Measurements from ENCODE around the gene DDX1.

The DDX1 gene

GRCh38 chr2:15668611-15669305, 77.1 kb downstream of the DDX1 start:
- H3K27me3 Mint-ChIP-seq: peaks cover 4% of the 10 kb centered on the region
- no peaks in the 10 kb centered on the region for H3K4me1 Mint-ChIP-seq (ENCODE audit: low read depth)
- no peak overlapping the region for H3K4me3 Mint-ChIP-seq
- no peak overlapping the region for H3K27ac Mint-ChIP-seq
- H3K36me3 Mint-ChIP-seq: no peaks in the 10 kb centered on the region
- peaks cover 3% of the 10 kb centered on the region for H3K9me3 Mint-ChIP-seq (ENCODE audit: low read depth)

- no peaks in the 10 kb centered on the region for H3K9me3 Mint-ChIP-seq (ENCODE audit: low read depth)
- H3K27me3 Mint-ChIP-seq: peaks cover 3% of the 10 kb centered on the region
- no peaks in the 10 kb centered on the region for H3K36me3 Mint-ChIP-seq
- no peaks in the 10 kb centered on the region for H3K4me1 Mint-ChIP-seq (ENCODE audit: low read depth)
- no peak overlapping the region for H3K4me3 Mint-ChIP-seq
- H3K27ac Mint-ChIP-seq: no peak overlapping the region
Observed at GRCh38 chr2:15669375-15669910, 77.8 kb downstream of the DDX1 start.

GRCh38 chr2:15670469-15670868, 78.8 kb downstream of the DDX1 start:
- H3K27me3 Mint-ChIP-seq: peaks cover 5% of the 10 kb centered on the region
- H3K4me3 Mint-ChIP-seq: no peak overlapping the region
- no peaks in the 10 kb centered on the region for H3K4me1 Mint-ChIP-seq (ENCODE audit: low read depth)
- H3K36me3 Mint-ChIP-seq: no peaks in the 10 kb centered on the region
- no peak overlapping the region for H3K27ac Mint-ChIP-seq
- H3K9me3 Mint-ChIP-seq (ENCODE audit: low read depth): no peaks in the 10 kb centered on the region

GRCh38 chr2:15670981-15671380, 79.3 kb downstream of the DDX1 start:
- H3K4me3 Mint-ChIP-seq: no peak overlapping the region
- no peaks in the 10 kb centered on the region for H3K4me1 Mint-ChIP-seq (ENCODE audit: low read depth)
- no peaks in the 10 kb centered on the region for H3K9me3 Mint-ChIP-seq (ENCODE audit: low read depth)
- H3K36me3 Mint-ChIP-seq: no peaks in the 10 kb centered on the region
- no peak overlapping the region for H3K27ac Mint-ChIP-seq
- peaks cover 5% of the 10 kb centered on the region for H3K27me3 Mint-ChIP-seq

GRCh38 chr2:15671409-15671808, 79.7 kb downstream of the DDX1 start:
- Mint-ChIP-seq H3K4me3 (no peak overlapping the region), H3K36me3 (no peaks in the 10 kb centered on the region), H3K27me3 (peaks cover 5% of the 10 kb centered on the region), H3K4me1 (ENCODE audit: low read depth) (no peaks in the 10 kb centered on the region), H3K27ac (no peak overlapping the region), H3K9me3 (ENCODE audit: low read depth) (no peaks in the 10 kb centered on the region)

- H3K4me3 Mint-ChIP-seq: no peak overlapping the region
- no peaks in the 10 kb centered on the region for H3K36me3 Mint-ChIP-seq
- peaks cover 5% of the 10 kb centered on the region for H3K27me3 Mint-ChIP-seq
- no peak overlapping the region for H3K27ac Mint-ChIP-seq
- H3K9me3 Mint-ChIP-seq (ENCODE audit: low read depth): no peaks in the 10 kb centered on the region
- H3K4me1 Mint-ChIP-seq (ENCODE audit: low read depth): no peaks in the 10 kb centered on the region
Observed at GRCh38 chr2:15671842-15672815, 80.5 kb downstream of the DDX1 start.

GRCh38 chr2:15672961-15673918, 81.6 kb downstream of the DDX1 start:
- Mint-ChIP-seq H3K4me3 (no peak overlapping the region), H3K27me3 (peaks cover 5% of the 10 kb centered on the region)

GRCh38 chr2:15673919-15674636, 82.4 kb downstream of the DDX1 start:
- no peaks in the 10 kb centered on the region for H3K4me1 Mint-ChIP-seq (ENCODE audit: low read depth)
- H3K9me3 Mint-ChIP-seq (ENCODE audit: low read depth): no peaks in the 10 kb centered on the region
- H3K27ac Mint-ChIP-seq: no peak overlapping the region
- H3K36me3 Mint-ChIP-seq: no peaks in the 10 kb centered on the region
- no peak overlapping the region for H3K4me3 Mint-ChIP-seq
- peaks cover 5% of the 10 kb centered on the region for H3K27me3 Mint-ChIP-seq

More at GRCh38 chr2:15672961-15673918, 81.6 kb downstream of the DDX1 start:
- no peak overlapping the region for H3K27ac Mint-ChIP-seq
- no peaks in the 10 kb centered on the region for H3K36me3 Mint-ChIP-seq
- H3K9me3 Mint-ChIP-seq (ENCODE audit: low read depth): no peaks in the 10 kb centered on the region
- no peaks in the 10 kb centered on the region for H3K4me1 Mint-ChIP-seq (ENCODE audit: low read depth)

- no peak overlapping the region for H3K4me3 Mint-ChIP-seq
- H3K4me1 Mint-ChIP-seq (ENCODE audit: low read depth): no peaks in the 10 kb centered on the region
- H3K27me3 Mint-ChIP-seq: peaks cover 5% of the 10 kb centered on the region
- H3K36me3 Mint-ChIP-seq: no peaks in the 10 kb centered on the region
- no peaks in the 10 kb centered on the region for H3K9me3 Mint-ChIP-seq (ENCODE audit: low read depth)
- H3K27ac Mint-ChIP-seq: no peak overlapping the region
Observed at GRCh38 chr2:15674637-15675455, 83.2 kb downstream of the DDX1 start.

- no peak overlapping the region for H3K4me3 Mint-ChIP-seq
- no peaks in the 10 kb centered on the region for H3K9me3 Mint-ChIP-seq (ENCODE audit: low read depth)
- H3K27ac Mint-ChIP-seq: no peak overlapping the region
- peaks cover 5% of the 10 kb centered on the region for H3K27me3 Mint-ChIP-seq
- no peaks in the 10 kb centered on the region for H3K4me1 Mint-ChIP-seq (ENCODE audit: low read depth)
- H3K36me3 Mint-ChIP-seq: no peaks in the 10 kb centered on the region
Observed at GRCh38 chr2:15675456-15676195, 84.0 kb downstream of the DDX1 start.

GRCh38 chr2:15677141-15677843, 85.6 kb downstream of the DDX1 start:
- H3K4me3 Mint-ChIP-seq: no peak overlapping the region
- H3K9me3 Mint-ChIP-seq (ENCODE audit: low read depth): no peaks in the 10 kb centered on the region
- no peak overlapping the region for H3K27ac Mint-ChIP-seq
- H3K4me1 Mint-ChIP-seq (ENCODE audit: low read depth): no peaks in the 10 kb centered on the region
- no peaks in the 10 kb centered on the region for H3K36me3 Mint-ChIP-seq
- H3K27me3 Mint-ChIP-seq: peaks cover 5% of the 10 kb centered on the region

GRCh38 chr2:15678346-15678745, 86.7 kb downstream of the DDX1 start:
- H3K36me3 Mint-ChIP-seq: no peaks in the 10 kb centered on the region
- H3K27ac Mint-ChIP-seq: no peak overlapping the region
- H3K4me3 Mint-ChIP-seq: no peak overlapping the region
- no peaks in the 10 kb centered on the region for H3K9me3 Mint-ChIP-seq (ENCODE audit: low read depth)
- H3K4me1 Mint-ChIP-seq (ENCODE audit: low read depth): no peaks in the 10 kb centered on the region
- peaks cover 5% of the 10 kb centered on the region for H3K27me3 Mint-ChIP-seq

Data from activated naive CD8-positive, alpha-beta T cell (primary cell).